ENCODE data around the gene MRPL32.

MRPL32 gene

DNA sequence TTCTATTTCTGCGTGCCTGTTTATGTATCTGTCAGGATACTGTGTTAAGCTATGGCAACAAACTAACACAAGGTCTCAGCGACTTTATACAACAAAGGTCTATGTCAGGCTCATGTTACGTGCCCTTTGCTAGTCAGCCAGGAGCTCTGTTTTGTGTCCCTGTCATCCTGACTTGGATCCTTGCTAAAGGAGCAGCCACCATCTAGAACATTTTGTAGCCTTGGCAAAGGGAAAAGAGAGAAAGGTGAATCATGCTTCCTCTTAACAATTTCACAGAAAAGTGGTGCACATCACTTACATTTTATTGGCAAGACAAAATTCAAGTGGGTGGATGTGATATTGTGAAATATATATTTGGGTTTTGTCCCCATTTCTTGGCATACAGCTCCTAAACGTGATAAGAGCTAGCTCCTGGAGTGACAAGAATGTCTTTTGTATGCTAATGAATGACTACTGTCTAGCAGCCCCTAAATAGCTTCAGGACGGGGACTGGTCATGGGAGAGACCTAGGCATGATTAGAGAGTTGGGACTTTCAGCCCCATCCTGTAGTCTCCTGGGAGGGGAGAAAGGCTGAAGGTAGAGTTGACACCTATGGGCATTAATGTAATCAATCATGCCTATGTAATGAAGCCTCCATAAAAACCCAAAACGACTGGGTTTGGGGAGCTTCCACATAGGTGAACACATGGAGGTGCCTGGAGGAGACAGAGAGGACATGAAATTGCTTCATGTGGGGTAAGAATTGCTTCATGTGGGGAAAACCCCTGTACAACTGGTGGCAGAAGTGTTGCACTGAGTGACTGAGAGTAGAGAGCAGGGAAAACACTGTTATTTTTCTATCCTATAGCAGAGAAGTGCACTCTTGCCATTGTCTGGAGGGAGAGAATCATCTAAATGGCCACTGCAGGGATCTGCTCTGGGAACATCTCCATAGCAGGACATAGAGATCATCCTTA lies 33.0 kb downstream of the MRPL32 start:
- DNase-seq (ENCODE audit: low read depth), result no peak

- no peak for DNase-seq (ENCODE audit: low read depth)
Measured at GRCh38 chr7:42967391-42967790, 35.2 kb downstream of the MRPL32 start.

GRCh38 chr7:42972699-42973500 lies 40.7 kb downstream of the MRPL32 start:
- DNase-seq (ENCODE audit: low read depth), result no peak

DNA sequence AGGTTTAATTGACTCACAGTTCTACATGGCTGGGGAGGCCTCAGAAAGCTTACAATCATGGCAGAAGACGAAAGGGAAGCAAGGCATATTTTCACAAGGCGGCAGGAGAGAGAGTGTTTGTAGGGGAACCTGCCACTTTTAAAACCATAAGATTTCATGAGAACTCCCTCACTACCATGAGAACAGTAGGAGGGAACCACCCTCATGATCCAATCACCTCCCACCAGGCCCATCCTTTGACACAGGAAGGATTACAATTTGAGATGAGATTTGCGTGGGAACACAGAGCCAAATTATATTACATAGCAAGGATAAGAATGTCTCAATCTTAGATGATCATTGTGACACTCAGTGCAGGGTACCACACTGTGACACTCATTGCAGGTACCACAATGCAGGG lies 44.2 kb downstream of the MRPL32 start:
- no peak for DNase-seq (ENCODE audit: low read depth)

DNA sequence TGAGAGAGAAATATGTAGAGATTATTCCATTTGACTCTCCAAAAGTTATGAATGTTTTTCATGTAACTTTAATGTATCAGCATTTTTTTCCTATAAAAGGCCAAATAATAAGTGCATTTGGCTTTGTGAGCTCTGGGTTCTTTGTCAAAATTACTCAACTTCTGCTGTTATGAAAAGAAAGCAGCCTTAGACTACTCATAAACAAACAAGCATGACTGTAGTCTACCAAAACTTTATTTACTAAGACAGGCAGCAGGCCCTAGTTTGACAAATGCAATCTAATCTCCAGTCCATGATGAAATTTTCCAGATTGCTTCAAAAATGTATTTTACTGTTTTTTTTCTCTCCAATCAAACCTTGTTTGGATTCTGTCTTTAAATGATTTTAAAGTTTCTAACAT lies 46.3 kb downstream of the MRPL32 start:
- no peak for DNase-seq (ENCODE audit: low read depth)

DNA sequence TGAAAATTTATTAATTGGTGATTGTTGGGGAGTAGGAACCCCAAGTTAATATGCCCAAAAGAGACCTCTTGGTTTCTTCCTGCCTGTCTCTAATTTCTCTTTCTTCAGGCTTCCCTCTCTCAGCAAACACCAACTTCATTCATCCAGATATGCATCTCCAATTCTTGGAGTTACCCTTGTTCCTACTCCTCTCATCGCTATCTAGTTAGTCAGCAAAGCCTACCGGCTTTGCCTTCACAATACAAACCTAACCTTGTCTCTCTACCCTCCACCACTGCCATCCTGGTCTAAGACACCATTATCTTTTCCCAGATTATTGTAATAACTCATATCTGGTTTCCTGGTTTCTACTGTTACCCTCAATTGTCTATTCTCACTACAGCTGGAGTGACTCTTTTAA lies 47.9 kb downstream of the MRPL32 start:
- DNase-seq (ENCODE audit: low read depth), result no peak

GRCh38 chr7:42980514-42980913 lies 48.3 kb downstream of the MRPL32 start:
- no peak for DNase-seq (ENCODE audit: low read depth)

GRCh38 chr7:42981601-42982000 lies 49.4 kb downstream of the MRPL32 start:
- no peak for DNase-seq (ENCODE audit: low read depth)

DNA sequence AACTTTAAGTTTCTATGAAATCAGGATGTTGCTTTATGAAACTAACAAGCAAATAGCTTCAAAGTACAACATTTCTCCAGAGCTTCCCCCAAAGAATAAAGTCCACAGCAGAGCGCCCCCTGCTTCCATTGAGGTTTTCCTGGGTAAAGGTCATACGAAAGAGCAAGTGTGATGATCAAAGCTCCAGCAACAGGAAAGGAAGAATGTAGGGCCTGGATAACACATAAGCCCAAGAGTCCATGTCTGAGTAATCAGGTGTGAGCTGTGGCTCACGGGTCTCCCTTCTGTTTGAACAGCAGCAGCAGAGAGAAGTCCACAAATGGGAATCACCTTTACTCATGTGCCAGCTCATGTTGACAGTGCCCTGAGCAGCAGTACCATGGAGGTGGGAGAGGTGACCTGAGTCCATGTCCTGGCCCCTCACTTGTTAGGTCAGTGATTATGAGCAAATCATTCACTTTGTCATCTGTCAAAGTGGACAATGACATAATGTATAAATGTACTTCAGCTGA lies 50.5 kb downstream of the MRPL32 start:
- no peak for DNase-seq (ENCODE audit: low read depth)

DNA sequence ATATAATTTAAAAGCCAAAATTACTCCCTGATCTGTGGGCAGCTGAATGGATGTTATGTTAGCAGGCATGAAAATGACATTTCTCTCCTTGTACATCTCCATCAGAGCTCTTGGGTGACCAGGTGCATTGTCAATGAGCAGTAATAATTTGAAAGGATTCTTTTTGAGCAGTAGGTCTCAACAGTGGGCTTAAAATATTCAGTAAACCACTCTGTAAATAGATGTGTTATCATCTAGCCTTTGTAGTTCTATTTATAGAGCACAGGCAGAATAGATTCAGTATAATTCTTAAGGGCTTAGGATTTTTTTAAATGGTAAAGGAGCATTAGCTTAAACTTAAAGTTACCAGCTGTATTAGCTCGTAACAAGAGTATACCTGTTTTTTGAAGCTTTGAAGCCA lies 52.0 kb downstream of the MRPL32 start:
- DNase-seq (ENCODE audit: low read depth), result no peak

DNA sequence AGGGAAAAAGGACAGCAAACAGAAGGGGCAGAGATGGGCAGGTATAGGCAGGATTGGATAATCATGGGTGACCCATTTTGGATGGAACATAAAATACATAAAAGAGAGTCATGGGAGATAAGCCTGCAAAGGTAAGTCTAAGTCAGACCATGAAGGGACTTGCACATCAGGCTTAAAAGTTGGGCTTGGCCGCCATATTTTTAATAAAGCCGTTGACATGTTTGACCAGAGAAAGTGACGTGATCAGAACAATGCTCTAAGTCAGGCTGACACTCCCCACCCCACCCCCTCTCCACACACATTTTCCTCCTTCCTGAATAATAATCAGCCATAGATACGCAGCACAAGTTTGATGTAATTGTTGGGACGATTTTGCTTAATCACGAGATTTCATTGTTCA lies 54.0 kb downstream of the MRPL32 start:
- no peak for DNase-seq (ENCODE audit: low read depth)

DNA sequence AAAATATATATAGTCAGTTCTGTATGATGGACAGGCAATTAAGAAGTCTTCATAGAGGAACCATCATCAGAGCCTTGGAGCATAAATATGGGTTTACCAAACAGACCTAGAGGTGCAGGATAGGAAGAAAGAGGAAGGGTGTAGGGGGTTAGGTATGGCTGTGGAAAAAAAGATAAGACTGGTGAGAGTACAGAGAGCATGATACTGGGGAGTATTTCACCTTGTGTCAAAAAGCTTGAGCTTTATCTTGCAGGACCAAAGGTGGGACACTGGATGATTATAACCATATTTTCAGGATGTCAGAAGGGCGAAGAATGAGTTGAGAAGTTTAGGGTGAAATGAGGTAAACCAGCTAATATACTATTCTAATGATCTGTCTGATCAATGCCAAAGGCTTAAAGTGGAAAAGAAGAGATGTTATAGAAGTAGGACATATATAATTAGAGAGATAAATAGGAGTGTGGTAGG lies 54.6 kb downstream of the MRPL32 start:
- DNase-seq (ENCODE audit: low read depth), result no peak

All from CMK (cell line).